Keratinocyte (primary cell): ENCODE results near the gene KDM8. TPM values are rescaled to one million over a fixed set of nuclear protein-coding genes. Genes with fewer than 3 reads are reported as not detected.

Experiments used
- DNase-seq: peaks from one replicate; pipeline ENCODE4 v3.0.0-alpha.2; 2011; ENCODE audit warnings: low read depth, missing footprints, low spot score
- FAIRE-seq: peaks from 2 replicates; lab custom pipeline; 2011; peaks lifted over from hg19 to GRCh38; lab: Jason Lieb, UNC
- H2AFZ ChIP-seq: 2 replicates; pipeline ENCODE4 v1.6.0; 2012; ENCODE audit warnings: low read length, control low read depth, inconsistent platforms; ENCODE audit not compliant: control insufficient read depth
- H3K27ac ChIP-seq: 2 replicates; pipeline ENCODE4 v1.5.1; 2011; ENCODE audit warnings: low read length; ENCODE audit not compliant: control insufficient read depth, insufficient read depth
- H3K27me3 ChIP-seq: 3 replicates; pipeline ENCODE4 v1.6.0; 2011; ENCODE audit warnings: low read length; ENCODE audit not compliant: control insufficient read depth, insufficient read depth; ENCODE audit errors: extremely low read depth
- H3K36me3 ChIP-seq, 2 experiments: 2 replicates in 1 of 2; 3 replicates in 1 of 2; pipeline ENCODE4 v1.5.1; 2011; ENCODE audit warnings: low read length in 2 of 2, mild to moderate bottlenecking in 1 of 2; ENCODE audit not compliant: control insufficient read depth in 2 of 2, insufficient read depth in 2 of 2; ENCODE audit errors: extremely low read depth in 1 of 2
- H3K4me1 ChIP-seq: 3 replicates; pipeline ENCODE4 v1.5.1; 2011; ENCODE audit warnings: low read length; ENCODE audit not compliant: control insufficient read depth, insufficient read depth; ENCODE audit errors: extremely low read depth
- H3K4me2 ChIP-seq: 3 replicates; pipeline ENCODE4 v1.6.0; 2011; ENCODE audit warnings: low read depth, low read length; ENCODE audit not compliant: control insufficient read depth, insufficient read depth; ENCODE audit errors: extremely low read depth
- H3K4me3 ChIP-seq, 3 experiments: fragments of 200-600 bp in 1 of 3; sonication (generic) in 1 of 3; 2 replicates in 2 of 3; 3 replicates in 1 of 3; pipeline ENCODE4 v1.5.1; 2011 to 2016; ENCODE audit warnings: low read length in 3 of 3, mild to moderate bottlenecking in 3 of 3, control low read depth in 2 of 3, inconsistent platforms in 1 of 3, low read depth in 1 of 3, mixed read lengths in 1 of 3, mixed run types in 1 of 3, moderate library complexity in 1 of 3; ENCODE audit not compliant: control insufficient read depth in 2 of 3, insufficient read depth in 2 of 3; ENCODE audit errors: extremely low read depth in 1 of 3
- H3K79me2 ChIP-seq: 2 replicates; pipeline ENCODE4 v1.6.0; 2012; ENCODE audit warnings: low read length; ENCODE audit not compliant: control insufficient read depth, insufficient read depth
- H3K9ac ChIP-seq: 3 replicates; pipeline ENCODE4 v1.6.0; 2011; ENCODE audit warnings: low read length; ENCODE audit not compliant: control insufficient read depth, insufficient read depth; ENCODE audit errors: extremely low read depth
- H3K9me1 ChIP-seq: 3 replicates; pipeline ENCODE4 v1.6.0; 2011; ENCODE audit warnings: low read length; ENCODE audit not compliant: control insufficient read depth, insufficient read depth; ENCODE audit errors: extremely low read depth
- H3K9me3 ChIP-seq: 2 replicates; pipeline ENCODE4 v1.5.1; 2012; ENCODE audit warnings: low read depth, low read length; ENCODE audit not compliant: control insufficient read depth
- H4K20me1 ChIP-seq: 3 replicates; pipeline ENCODE4 v1.6.0; 2011; ENCODE audit warnings: low read length; ENCODE audit not compliant: control insufficient read depth, insufficient read depth; ENCODE audit errors: extremely low read depth
- EZH2 ChIP-seq: IDR thresholded peaks from one replicate; pipeline ENCODE4 v1.6.1; 2012; ENCODE audit warnings: inconsistent platforms, mild to moderate bottlenecking, low read length, moderate library complexity
- dilution Hi-C: fragments of 300-500 bp; cut with MboI; formaldehyde crosslinking; loops from one replicate; pipeline ENCODE4 v1.7.0; 2020; ENCODE audit warnings: low sequenced_read_pairs; ENCODE audit not compliant: extremely low pct_ligation_motif_present
- polyA plus RNA-seq, 5 experiments: library from polyadenylated mRNA; depleted of rRNA in 3 of 5; stranded (reverse) in 3 of 5; stranded (forward) in 1 of 5; unstranded in 1 of 5; fragments of >200 nt; gene quantifications; 1 replicate in 1 of 5; 2 replicates in 3 of 5; 3 replicates in 1 of 5; pipeline versions ENCODE4 v1.2.1 to v1.2.3, GENCODE V29; 2011 to 2012; ENCODE audit warnings: missing spikeins in 2 of 5, low read depth in 1 of 5, low replicate concordance in 1 of 5
- TF ChIP-seq, protein P1 (sequence below), 3 experiments: IDR thresholded peaks in 1 of 3; conservative IDR thresholded peaks in 1 of 3; optimal IDR thresholded peaks in 1 of 3; 2 replicates in 2 of 3; 3 replicates in 1 of 3; pipeline versions ENCODE3 to v1.5.1; 2011; ENCODE audit warnings: low read length in 3 of 3, mild to moderate bottlenecking in 3 of 3, moderate library complexity in 2 of 3, control low read depth in 1 of 3, inconsistent platforms in 1 of 3; ENCODE audit not compliant: insufficient read depth in 2 of 3; ENCODE audit errors: extremely low read depth in 1 of 3

Gene KDM8
- polyA plus RNA-seq, 1 donor (not counting 4 experiments of a cell fraction or from before 2014, with no cell fraction given), result 1.5 TPM

GRCh38 chr16:27185776-27186130 is 17.6 kb upstream of the KDM8 start:
- Histone ChIP-seq H3K36me3 (no peaks in the 10 kb centered on the region), H3K27me3 (no peaks in the 10 kb centered on the region), H3K79me2 (no peaks in the 10 kb centered on the region), H3K9ac (no peak overlapping the region), H2AFZ (no peak overlapping the region), H3K4me2 (no peak overlapping the region), H3K9me3 (no peaks in the 10 kb centered on the region), H3K4me1 (no peaks in the 10 kb centered on the region), H3K9me1 (no peaks in the 10 kb centered on the region), H3K27ac (no peak overlapping the region), H4K20me1 (no peaks in the 10 kb centered on the region), H3K4me3 (no peak overlapping the region)
- no peak for FAIRE-seq
- no peak for TF ChIP-seq EZH2
- TF ChIP-seq, protein P1, sequence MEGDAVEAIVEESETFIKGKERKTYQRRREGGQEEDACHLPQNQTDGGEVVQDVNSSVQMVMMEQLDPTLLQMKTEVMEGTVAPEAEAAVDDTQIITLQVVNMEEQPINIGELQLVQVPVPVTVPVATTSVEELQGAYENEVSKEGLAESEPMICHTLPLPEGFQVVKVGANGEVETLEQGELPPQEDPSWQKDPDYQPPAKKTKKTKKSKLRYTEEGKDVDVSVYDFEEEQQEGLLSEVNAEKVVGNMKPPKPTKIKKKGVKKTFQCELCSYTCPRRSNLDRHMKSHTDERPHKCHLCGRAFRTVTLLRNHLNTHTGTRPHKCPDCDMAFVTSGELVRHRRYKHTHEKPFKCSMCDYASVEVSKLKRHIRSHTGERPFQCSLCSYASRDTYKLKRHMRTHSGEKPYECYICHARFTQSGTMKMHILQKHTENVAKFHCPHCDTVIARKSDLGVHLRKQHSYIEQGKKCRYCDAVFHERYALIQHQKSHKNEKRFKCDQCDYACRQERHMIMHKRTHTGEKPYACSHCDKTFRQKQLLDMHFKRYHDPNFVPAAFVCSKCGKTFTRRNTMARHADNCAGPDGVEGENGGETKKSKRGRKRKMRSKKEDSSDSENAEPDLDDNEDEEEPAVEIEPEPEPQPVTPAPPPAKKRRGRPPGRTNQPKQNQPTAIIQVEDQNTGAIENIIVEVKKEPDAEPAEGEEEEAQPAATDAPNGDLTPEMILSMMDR (optimal IDR thresholded peaks at IDR 0.05 in 1 of 3, IDR thresholded peaks at IDR 0.05 in 1 of 3, conservative IDR thresholded peaks at IDR 0.05 in 1 of 3; ENCODE audit: extremely low read depth in 1 of 3, insufficient read depth in 2 of 3, low read length in 3 of 3), result no peak
- dilution Hi-C loops, result no loop called here
- no peak for DNase-seq

- Histone ChIP-seq H3K27ac (no peak overlapping the region), H3K4me3 (no peak overlapping the region), H3K4me2 (no peak overlapping the region), H4K20me1 (no peaks in the 10 kb centered on the region), H3K9me1 (no peaks in the 10 kb centered on the region), H3K27me3 (no peaks in the 10 kb centered on the region), H3K9ac (no peak overlapping the region), H3K9me3 (no peaks in the 10 kb centered on the region), H3K36me3 (no peaks in the 10 kb centered on the region), H2AFZ (no peak overlapping the region), H3K79me2 (no peaks in the 10 kb centered on the region), H3K4me1 (no peaks in the 10 kb centered on the region)
- DNase-seq (no peak), FAIRE-seq (no peak)
- dilution Hi-C loops, result no loop called here
- TF ChIP-seq, protein P1 (optimal IDR thresholded peaks at IDR 0.05 in 1 of 3, IDR thresholded peaks at IDR 0.05 in 1 of 3, conservative IDR thresholded peaks at IDR 0.05 in 1 of 3; ENCODE audit: extremely low read depth in 1 of 3, insufficient read depth in 2 of 3, low read length in 3 of 3), result no peak
- TF ChIP-seq EZH2, result no peak
These were observed 14.7 kb upstream of the KDM8 start for GRCh38 chr16:27188633-27189032.
